GM18508 (cell line): ENCODE data around the gene CHAF1A.
A peak's percentile ranks its signal among the peaks of the same experiment; 100 is the strongest.

Experiments used
- ATAC-seq: cut with Tn5 transposase; IDR thresholded peaks from one replicate; pipeline ENCODE4 v1.9.1; 2021; ENCODE audit warnings: moderate number of reproducible peaks; ENCODE audit not compliant: insufficient read depth, unreplicated experiment

Gene CHAF1A, protein sequence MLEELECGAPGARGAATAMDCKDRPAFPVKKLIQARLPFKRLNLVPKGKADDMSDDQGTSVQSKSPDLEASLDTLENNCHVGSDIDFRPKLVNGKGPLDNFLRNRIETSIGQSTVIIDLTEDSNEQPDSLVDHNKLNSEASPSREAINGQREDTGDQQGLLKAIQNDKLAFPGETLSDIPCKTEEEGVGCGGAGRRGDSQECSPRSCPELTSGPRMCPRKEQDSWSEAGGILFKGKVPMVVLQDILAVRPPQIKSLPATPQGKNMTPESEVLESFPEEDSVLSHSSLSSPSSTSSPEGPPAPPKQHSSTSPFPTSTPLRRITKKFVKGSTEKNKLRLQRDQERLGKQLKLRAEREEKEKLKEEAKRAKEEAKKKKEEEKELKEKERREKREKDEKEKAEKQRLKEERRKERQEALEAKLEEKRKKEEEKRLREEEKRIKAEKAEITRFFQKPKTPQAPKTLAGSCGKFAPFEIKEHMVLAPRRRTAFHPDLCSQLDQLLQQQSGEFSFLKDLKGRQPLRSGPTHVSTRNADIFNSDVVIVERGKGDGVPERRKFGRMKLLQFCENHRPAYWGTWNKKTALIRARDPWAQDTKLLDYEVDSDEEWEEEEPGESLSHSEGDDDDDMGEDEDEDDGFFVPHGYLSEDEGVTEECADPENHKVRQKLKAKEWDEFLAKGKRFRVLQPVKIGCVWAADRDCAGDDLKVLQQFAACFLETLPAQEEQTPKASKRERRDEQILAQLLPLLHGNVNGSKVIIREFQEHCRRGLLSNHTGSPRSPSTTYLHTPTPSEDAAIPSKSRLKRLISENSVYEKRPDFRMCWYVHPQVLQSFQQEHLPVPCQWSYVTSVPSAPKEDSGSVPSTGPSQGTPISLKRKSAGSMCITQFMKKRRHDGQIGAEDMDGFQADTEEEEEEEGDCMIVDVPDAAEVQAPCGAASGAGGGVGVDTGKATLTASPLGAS

DNA sequence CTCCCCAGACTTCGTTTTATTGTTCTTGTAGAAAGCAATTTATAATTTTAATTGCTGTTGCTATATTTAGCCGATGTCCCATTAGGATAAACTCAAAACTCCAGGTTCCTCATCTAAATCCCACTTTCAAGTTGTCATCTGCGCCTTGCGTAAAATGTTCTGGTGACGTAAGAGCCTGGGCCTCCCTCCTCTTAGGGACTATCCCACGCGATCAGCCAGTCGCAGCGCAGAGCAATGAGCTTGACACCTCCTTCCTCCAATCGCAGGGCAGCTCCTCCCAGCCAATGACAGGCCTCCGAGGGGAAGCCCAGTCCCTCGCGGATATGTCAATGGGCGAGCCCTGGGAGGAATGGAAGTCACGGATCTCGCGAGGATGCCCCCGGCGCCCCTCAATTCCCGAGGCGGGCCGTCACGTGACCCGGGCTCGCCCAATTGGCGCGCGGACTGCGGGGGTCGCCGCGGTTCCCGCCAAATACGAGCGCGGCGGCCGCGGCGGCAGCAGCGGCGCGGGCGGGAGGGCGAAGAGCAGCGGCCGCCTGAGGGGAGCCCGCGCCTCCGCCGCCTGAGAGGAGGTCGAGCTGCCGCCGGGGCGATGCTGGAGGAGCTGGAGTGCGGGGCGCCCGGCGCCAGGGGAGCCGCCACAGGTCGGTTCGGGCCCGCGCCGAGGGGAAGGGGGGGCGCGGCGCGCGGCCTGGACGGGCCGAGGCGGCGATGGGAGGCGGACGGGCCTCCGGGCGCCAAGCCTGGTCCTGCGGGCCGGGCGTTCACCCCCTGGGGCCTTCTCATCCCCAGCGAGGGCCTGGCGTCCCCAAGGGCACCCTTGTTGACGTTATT, at the start of gene CHAF1A:
TSS of gene CHAF1A (plus strand) at position 470 of the 834 bp plus-strand sequence. CDS start at position 593, 123 bp downstream.
- ATAC-seq: peak; percentile 83

DNA sequence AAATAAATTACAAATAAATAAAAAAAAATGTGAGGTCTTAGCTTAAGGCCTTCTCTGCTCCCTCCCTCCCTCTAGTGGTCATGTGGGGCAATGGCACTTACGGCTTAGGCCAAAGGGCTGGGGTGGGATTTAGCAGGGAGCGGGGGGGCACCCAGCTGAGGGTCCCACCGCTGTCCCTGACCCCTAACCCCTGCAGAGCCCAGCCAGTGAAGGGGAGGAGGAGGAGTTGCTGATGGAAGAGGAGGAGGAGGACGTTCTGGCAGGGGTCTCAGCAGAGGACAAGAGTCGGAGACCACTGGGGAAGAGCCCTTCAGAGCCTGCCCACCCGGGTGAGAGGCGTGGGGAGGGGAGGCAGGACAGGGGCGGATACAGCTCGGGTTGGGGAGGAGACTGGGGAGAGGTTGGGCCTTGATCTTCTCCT, 49.7 kb upstream of the CHAF1A start:
- no peak for ATAC-seq

DNA sequence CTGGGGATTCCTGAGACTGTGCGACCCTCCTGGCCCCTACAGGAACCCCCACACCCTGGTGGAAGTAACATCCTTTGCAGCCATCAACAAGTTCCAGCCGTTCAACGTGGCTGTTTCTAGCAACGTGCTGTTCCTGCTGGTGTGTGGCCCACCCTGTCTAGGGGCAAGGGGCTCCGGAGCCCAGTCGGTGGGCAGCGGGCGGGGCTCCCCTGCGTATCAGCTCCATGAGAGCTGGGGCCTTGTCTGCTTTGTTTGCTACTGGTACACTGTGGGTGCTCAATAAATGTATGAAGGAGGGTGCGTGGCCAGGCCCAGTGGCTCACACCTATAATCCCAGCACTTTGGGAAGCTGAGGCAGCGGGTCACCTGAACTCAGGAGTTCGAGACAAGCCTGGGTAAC, 48.2 kb upstream of the CHAF1A start:
- no peak for ATAC-seq

DNA sequence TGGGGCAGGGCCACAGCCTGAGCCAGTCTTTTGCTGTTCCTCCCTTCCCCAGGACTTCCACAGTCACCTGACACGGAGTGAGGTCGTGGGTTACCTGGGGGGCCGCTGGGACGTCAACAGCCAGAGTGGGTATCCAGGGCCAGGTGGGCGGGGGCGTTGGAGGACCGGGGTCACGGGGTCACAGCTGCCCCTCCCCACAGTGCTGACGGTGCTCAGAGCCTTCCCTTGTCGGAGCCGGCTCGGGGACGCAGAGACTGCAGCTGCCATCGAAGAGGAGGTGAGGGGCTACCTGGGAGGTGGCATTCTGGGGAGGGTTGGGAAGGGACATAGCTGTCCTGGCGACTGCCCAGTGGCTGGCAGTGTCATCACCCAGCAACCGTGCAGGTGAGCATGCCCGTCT, 47.5 kb upstream of the CHAF1A start:
- no peak for ATAC-seq

DNA sequence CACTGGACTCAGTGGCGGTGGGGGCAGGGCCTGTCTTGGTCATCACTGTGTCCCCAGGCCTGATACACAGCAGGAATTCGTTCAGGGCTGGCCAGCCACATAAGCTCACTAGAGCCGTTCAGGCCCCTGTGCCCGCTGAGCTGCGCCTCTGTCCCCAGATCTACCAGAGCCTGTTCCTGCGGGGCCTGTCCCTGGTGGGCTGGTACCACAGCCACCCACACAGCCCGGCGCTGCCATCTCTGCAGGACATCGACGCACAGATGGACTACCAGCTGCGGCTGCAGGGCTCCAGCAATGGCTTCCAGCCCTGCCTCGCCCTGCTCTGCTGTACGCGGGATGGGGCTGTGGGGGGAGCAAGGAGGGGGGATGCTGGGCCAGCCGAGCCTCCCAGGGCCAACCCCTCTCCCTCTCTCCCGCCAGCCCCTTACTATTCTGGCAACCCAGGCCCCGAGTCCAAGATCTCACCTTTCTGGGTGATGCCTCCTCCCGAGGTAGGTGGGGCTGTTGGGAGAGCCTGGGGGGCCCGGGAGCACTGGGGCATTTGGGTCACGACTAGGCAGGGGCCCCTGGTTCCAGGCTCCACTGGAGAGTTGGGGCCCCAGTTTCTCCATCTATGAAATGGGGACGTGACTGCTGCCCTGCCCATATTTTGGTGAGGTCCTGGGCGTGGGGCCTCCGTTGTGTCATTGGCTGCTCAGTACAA, 45.2 kb upstream of the CHAF1A start:
- ATAC-seq: no peak

DNA sequence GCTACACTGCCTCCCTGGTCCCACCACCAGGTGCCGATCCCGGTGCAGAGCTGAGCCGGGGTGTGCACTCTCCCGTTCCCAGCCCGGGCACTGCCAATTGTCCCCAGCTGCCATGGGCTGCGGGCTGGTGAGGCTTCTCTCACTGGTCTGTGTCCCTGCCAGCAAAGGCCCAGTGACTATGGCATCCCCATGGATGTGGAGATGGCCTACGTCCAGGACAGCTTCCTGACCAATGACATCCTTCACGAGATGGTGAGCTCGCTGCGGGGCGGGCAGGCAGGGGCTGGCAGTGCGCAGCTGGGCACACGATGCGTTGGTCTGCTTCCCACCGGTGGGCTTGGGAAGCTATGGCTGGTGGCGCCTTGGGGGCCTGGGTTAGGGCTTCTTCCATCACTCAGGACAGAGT, 44.5 kb upstream of the CHAF1A start:
- no peak for ATAC-seq

DNA sequence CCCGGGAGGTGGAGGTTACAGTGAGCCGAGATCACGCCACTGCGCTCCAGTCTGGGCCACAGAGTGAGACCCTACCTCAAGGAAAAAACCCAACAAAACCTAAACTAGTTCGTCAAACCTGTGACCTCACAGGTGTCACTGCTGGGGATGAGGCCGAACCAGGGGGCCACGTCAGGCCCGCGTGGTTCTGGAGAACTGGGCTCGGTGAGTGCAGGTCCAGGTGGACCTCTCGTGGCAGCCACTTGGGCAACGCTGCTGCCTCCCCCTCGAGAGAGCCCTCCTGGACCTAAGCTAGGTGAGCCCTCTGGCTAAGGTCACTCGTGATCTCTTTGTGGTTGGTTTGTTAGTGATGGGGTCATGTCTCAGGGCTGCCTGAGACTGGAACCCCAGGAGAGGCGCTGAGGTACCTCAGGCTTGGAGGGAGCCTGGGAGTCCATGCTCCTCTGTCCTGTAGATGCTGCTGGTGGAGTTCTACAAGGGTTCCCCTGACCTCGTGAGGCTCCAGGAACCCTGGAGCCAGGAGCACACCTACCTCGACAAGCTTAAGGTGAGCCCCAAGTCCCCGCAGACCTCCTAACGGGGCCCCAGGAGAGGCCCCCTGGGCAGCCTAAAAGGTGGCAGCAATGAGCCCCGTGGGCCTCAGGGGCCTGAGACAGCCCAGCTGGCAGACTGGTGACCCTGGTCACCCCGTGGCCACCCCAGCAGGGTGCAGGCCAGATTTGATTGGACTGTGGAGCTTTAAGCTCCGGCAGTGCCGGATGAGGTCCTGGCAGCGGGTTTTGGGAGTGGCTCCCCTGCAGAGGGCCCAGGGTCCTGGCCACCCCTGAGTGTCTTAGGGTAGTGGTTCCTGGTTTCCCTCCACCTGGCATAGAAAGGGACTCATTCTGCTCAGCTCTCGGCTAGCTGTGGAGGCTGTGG, 43.5 kb upstream of the CHAF1A start:
- ATAC-seq: no peak

DNA sequence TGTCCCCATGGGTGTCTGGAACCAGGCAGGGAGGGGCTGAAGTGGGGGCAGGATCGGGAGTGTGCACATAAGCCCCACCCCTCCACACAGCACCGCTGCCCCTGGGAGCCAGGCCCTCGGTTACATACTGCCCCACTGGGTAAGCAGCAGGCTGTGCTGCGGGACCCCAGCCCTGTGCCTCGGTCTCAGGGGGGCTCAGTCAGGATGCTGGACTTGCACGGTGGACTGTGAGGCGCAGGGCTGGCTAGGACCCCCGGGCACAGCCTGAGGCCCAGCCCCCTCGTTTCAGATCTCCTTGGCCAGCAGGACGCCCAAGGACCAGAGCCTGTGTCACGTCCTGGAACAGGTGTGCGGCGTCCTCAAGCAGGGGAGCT, 42.8 kb upstream of the CHAF1A start:
- ATAC-seq: no peak

DNA sequence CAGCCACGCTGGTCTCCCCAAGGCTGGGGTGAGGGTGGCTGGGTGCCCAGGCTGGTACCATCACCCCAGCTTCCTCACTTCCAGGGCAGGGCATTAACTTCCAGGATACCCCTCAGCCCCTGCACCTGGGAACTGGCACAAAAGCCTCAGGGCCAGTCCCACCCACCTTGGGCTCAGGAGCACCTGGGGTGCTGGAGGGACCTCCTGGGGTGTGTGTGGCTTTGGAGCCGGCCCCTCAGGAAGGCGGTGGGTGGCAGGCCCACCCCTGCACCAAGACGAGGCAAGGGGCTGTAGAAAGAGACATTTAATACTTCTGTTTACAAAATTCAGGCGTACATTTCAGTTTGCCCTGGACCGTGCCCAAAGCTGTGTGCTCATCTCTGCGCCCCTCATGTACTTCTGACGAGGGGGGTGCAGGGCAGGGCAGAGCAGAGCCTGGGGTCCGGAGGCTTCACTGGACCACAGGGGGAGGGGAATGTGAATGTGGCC, 42.3 kb upstream of the CHAF1A start:
- ATAC-seq: no peak

DNA sequence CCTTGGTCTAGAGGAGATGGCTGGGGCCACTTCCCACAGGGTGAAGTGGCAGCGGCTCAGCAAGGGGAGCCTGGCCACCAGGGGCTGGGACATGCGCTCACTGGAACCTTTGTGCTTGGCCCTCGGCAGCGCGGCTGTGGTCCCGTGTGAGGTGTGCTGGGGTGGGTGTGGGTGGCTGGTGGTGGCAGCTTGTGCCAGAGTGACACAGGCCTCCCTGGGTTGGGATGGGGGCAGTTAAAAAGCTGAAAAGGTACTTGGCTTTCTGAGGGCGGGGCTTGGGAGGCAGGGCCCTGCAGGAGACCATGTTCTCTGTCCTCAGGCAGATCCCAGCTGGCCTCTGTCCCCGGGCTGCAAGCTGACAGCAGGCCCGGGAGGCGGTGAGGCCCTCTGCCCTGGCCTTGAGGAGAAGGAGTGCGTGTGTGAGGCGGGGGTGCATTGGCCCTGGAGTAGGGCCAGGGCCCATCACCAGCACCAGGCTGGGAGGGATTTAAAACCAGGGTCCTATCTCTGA, 41.7 kb upstream of the CHAF1A start:
- ATAC-seq: no peak

DNA sequence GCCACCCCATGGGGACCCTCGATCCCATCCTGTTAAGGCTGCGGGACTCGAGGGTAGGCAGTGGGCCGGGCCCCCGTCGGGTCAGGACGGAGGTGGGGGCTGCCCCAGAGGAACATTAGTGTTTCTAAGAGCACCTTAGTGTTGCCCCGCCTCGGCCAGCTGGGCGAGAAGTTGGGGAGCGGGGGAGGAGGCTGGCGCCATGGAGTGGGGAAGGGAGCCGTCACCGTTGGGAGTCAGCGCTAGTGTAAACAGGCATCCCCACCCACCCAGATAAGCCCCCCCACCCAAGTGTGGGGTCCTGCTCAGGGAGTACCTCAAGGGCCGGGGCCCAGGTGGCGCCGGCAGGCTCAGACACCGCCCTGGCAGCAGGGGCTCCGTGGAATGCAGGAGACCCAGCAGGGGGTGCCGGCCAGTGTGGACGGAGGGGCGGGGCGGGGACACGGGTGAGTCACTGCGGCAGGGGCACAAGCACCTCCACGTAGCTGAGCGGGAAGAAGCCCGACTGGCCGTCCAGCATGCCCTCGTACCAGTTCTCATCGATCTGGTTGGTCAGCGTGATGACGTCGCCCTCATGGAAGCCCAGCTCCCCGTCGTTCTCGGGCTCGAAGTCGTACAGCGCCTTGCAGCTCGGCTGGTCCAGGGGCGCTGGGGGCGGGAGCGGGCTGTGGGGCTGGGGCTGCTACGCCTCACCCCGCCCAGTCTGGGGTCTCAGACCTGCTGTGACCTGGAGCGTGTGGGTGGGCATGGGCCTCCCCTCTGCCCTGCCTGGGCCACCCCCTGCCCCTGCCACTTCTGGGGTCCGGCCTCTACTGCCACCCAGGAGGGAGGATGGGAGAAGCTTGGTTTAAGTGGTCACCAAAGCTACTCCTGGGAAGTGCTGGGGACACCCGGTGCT, 41.0 kb upstream of the CHAF1A start:
- no peak for ATAC-seq

DNA sequence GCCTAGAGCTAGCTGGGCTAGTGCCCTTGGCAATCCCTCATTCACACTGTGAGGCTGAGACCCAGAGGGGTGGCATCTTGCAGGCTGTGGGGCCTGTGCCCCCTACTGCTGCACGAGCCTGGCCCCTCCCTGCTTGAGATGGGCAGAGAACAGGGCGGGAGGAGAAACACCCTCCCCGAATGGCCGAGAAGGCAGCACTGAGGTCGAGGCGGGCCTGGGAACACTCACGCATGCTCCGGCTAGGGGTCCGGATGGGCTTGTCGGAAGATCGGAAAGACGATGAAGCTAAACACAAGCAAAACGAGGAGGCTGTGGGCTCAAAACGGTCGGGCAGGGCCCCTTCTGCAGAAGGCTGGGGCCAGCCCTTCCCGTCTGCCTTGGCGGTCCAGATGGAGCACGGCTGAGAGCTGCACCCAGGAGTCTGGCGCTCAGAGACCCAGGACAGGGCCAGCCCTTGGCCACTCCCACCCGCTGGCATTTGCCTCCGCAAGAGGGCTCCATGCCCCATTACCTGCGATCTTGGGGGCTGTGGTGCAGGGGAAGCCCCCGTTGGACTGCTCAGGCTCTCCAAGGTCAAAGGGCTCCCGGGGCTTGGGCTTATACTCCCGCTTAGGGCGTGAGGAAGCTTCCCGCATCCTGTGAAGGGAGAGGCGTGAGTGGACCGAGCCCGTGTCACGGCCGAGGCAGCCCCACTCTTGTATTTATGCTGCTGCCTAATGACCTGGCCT, 40.2 kb upstream of the CHAF1A start:
- ATAC-seq: no peak

DNA sequence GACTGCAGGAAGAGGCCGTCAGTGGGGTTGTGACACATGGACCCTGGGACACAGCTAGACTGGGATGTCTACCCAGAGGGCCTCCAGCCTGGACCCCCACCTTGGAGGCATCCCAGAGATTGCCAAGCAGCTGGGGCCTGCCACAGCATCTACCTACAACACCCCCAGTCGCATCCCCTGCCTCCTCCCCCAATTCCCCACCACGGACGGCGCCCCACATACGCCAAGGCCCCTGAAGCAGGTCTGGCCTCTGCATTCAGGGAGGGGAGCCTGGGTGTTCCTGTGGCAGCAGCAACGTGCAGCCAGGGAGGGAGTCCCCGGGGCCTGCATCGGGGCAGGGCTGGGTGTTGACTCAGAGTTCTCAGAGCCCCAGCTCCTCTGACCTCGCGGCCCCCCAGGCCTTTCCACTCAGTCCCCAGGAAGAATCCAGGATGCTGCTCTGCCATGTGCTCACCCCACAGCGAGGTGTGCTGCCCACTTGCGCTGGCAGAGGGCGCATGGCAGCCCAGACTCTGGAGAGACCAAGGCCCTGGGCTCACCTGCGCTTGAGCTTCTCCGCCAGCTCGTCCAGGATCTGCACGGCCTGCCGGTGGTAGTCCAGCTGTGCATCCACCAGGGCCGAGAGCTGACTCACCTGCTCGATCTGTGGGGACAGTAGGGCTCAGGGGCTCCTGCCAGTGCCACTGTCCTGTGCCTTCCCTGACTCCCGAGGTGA, 39.5 kb upstream of the CHAF1A start:
- no peak for ATAC-seq

DNA sequence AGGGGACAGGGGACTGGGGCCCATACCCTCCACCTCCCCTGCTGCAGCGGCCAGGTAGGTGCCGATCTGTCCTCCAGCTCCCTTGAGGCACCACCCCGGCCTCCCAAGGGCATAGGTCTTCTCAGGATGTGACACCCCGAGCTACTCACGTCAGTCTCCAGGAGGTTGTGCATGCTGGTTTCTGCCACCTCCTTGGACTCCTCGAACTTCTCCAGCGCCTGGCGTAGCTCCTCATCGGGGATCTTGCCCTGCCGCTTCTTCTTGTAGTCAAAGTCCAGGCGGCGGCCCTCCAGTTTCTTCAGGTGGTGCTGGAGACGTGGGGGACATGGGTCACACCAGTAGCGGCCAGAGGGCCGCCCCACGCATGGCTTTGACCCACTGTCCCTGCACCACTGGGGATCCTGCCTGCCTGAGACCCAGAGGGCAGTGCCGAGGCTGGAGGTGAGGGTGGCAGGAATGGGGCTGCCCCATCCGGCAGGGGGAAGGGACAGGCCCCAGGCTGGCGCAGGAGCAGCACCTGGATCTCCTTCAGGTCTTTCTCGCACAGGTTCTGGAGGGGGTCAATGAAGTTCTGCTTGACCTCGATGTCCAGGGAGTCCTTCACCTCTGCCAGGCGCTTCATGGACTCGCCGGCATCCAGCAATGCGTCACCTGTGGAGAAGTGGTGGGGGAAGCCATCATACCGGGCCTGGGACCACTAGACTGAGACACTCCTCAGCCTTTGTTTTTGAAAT, 38.7 kb upstream of the CHAF1A start:
- ATAC-seq: no peak

DNA sequence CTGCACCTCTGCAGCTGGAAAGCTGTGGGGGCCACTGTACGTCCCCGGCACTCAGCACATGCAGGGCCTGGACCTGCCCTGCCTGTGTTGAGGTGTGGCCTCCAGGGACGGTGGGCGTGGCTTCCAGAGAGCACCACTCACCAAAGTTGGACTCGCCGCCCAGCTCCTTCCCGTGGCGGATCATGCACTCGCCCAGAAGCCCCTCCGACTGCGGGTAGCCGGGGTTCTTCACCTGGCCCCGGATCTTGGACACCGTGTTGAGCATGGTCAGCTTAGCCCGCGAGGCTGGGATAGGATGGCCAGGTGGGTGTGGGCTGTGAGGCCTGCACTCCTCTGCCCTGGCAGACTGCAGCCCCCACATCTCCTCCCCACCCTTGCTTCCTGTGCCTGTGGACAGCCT, 37.1 kb upstream of the CHAF1A start:
- no peak for ATAC-seq
